ENCODE data around the gene ADSL.

Gene ADSL

DNA sequence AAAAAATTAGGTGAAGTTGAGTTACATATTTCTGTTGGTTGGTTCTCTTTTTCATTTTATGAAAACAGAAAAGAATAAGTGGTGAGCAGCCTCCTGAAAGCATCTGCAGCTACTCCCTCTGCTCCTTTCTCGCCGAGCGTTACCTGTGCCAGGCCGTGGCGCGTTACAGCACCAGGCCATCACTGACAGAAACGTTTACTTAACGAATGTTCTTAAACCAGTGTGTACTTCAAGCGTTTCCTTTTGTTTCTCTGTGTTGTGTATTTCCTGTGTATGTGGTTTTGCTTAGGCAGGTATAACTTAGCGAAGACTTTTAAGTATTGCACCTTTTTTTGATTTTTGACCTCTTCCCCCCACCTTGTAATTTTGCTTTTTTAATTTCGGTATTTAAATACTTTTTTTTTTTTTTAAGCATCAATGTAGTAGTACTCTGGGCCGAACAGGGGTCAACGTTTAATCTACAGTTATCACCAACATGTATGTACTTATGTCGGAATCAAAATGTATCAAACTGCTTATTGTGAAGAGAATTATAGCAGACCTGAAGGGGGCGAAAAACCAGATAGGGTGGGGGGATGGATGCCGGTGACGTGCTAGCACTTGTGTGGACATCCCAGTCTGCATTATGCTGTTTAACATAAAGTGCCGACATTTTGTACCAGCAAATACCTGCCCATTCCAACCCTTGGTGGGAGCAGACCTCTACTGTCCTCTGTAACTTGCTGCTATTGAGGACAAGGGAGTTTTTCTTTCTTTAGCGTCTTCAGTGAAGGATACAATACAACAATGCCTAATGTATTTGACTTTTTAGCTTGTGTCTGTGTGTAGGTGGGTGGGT is 21.6 kb upstream of the ADSL start:
- TF ChIP-seq, protein P1, sequence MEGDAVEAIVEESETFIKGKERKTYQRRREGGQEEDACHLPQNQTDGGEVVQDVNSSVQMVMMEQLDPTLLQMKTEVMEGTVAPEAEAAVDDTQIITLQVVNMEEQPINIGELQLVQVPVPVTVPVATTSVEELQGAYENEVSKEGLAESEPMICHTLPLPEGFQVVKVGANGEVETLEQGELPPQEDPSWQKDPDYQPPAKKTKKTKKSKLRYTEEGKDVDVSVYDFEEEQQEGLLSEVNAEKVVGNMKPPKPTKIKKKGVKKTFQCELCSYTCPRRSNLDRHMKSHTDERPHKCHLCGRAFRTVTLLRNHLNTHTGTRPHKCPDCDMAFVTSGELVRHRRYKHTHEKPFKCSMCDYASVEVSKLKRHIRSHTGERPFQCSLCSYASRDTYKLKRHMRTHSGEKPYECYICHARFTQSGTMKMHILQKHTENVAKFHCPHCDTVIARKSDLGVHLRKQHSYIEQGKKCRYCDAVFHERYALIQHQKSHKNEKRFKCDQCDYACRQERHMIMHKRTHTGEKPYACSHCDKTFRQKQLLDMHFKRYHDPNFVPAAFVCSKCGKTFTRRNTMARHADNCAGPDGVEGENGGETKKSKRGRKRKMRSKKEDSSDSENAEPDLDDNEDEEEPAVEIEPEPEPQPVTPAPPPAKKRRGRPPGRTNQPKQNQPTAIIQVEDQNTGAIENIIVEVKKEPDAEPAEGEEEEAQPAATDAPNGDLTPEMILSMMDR (IDR thresholded peaks at IDR 0.05; ENCODE audit: low read depth, low read length): no peak
- Histone ChIP-seq H3K27me3 (ENCODE audit: insufficient read depth, low read depth, severe bottlenecking) (no peaks in the 10 kb centered on the region), H3K4me3 (ENCODE audit: low read depth, low read length) (no peak overlapping the region), H3K27ac (no peak overlapping the region), H3K9me3 (ENCODE audit: severe bottlenecking) (no peaks in the 10 kb centered on the region), H3K36me3 (peaks cover 21% of the 10 kb centered on the region)
- no peak for DNase-seq

DNA sequence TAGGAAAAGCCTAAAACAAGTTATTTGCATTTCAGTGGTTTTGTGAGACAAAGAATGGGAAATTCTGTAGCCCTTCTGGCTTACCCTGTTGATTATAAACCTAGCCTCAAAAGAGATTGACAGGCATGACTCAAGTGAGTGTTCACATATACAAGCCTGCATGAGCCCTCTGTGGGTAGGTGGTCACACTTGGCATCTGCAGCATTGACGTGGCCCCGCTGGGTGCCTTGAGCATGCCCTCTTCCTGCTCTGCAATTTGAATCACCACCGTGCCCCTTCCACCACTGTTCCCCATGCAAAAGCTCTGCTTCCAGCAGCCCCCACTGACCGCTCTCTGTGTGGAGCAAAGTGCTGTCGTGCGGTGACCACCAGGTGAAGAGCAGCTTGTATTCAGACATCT is 21.0 kb upstream of the ADSL start:
- Histone ChIP-seq H3K4me3 (ENCODE audit: low read depth, low read length) (no peak overlapping the region), H3K9me3 (ENCODE audit: severe bottlenecking) (no peaks in the 10 kb centered on the region), H3K27me3 (ENCODE audit: insufficient read depth, low read depth, severe bottlenecking) (no peaks in the 10 kb centered on the region), H3K27ac (no peak overlapping the region), H3K36me3 (peaks cover 21% of the 10 kb centered on the region)
- no peak for DNase-seq
- TF ChIP-seq, protein P1 (IDR thresholded peaks at IDR 0.05; ENCODE audit: low read depth, low read length): no peak

DNA sequence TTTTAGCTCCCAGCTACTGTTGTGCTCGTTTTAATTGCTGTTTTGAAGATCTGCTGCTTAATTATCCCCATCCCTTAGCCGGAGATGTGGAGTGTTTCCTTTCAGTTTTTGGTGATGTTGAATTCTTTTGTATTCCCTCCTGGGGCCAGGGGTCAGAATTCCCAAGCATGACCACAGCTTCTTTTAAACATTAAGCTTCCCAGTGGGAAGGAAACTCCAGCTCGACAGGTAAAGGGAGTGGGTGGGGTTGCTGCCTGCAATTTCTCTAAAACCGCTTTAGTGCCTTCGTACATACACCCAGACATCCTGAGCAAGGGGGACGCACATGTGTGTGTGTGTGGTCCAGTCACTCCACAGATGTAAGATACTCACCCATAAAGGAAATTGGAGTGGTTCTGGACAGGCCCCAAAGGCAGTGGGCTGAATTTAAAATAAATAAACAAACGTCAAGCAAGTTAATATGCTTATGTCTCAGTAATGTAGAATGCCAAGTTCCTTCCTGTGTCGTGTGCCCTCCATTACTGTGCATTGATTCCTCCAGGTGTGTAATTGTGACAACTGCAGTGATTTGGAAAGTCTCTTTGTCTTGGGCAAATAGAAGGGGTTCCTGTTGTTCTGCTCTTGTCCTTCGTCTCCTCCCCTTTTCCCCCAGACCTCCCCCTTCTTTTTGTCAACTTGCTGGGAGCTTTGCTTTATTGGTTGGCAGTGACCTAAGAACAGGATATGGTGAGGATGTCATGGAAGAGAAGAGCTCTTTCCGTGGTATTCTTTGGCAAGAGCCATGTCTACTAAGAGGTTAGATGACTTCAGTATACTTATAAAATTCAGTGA is 19.2 kb upstream of the ADSL start:
- Histone ChIP-seq H3K36me3 (peaks cover 5% of the 10 kb centered on the region), H3K27ac (no peak overlapping the region), H3K9me3 (ENCODE audit: severe bottlenecking) (no peaks in the 10 kb centered on the region)

DNA sequence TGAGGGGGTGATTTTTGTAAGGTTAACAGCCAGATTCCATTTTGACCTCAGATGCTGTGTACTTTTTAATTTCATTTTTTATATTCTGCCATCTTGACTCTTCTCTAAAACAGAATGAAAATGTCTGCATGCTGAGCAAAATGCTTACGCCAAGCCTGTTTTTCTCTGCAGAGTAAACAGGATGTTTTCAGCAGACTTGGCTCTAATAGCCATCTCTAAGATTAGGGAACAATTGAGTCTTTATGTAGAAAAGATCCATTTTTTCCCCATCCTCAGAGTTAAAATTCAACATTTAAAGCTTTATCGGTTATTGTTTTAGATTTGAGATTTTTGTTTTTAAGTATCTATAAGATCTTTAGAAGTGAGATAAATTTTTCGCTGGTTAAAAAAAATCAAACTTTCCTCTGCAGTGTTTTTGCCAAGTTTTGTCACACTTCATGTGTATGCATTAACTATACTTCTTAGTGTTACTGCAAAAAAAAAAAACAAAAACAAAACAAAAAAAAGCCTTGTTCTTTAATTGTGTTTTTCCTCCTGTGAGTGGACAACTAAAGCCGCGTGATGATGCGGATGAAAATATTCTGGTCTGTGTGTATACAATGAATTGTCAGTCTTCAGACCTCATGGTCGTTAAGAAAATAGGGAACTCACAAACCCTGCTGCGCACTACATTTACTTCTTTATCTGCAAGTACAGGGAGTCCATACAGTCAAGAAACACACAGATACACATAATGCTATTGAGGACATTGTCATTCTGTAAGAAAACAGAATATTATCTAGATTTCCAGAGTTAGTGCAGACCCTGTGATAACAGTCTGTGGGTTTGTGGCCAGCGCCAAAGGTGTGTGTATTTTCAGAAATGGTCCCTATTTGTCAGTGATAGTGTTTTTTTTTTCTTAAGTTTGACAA is 17.5 kb upstream of the ADSL start:
- H3K36me3 ChIP-seq: no peaks in the 10 kb centered on the region
- no peaks in the 10 kb centered on the region for H3K27me3 ChIP-seq (ENCODE audit: insufficient read depth, low read depth, severe bottlenecking)
- H3K4me3 ChIP-seq (ENCODE audit: low read depth, low read length): no peak overlapping the region
- TF ChIP-seq, protein P1 (IDR thresholded peaks at IDR 0.05; ENCODE audit: low read depth, low read length): no peak
- no peak for DNase-seq
- H3K27ac ChIP-seq: no peak overlapping the region
- no peaks in the 10 kb centered on the region for H3K9me3 ChIP-seq (ENCODE audit: severe bottlenecking)

More for the DNA sequence above, 19.2 kb upstream of the ADSL start:
- no peak for DNase-seq
- no peak overlapping the region for H3K4me3 ChIP-seq (ENCODE audit: low read depth, low read length)
- H3K27me3 ChIP-seq (ENCODE audit: insufficient read depth, low read depth, severe bottlenecking): no peaks in the 10 kb centered on the region
- TF ChIP-seq, protein P1 (IDR thresholded peaks at IDR 0.05; ENCODE audit: low read depth, low read length): no peak

DNA sequence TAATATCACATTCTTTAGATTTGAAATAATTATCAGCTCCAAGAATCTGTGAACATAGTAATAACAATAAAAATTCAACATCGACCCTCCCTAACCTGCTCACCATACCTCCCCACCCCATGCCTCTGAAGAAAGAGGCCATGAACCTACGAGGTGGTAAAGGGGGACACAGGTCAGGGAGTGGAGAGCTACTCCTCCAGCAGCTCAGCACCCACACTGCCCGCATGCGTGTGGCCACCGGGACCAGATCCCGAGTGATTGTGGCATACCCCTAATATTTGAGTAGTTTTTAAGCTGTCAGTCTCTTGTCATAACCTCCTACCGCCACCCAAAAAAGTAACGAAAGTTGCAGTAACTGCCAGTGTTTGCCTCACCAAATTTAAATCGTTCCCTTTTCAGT is 16.8 kb upstream of the ADSL start:
- no peak overlapping the region for H3K4me3 ChIP-seq (ENCODE audit: low read depth, low read length)
- TF ChIP-seq, protein P1 (IDR thresholded peaks at IDR 0.05; ENCODE audit: low read depth, low read length): no peak
- H3K27ac ChIP-seq: no peak overlapping the region
- H3K9me3 ChIP-seq (ENCODE audit: severe bottlenecking): no peaks in the 10 kb centered on the region
- DNase-seq: no peak
- no peaks in the 10 kb centered on the region for H3K36me3 ChIP-seq
- H3K27me3 ChIP-seq (ENCODE audit: insufficient read depth, low read depth, severe bottlenecking): no peaks in the 10 kb centered on the region

All from WERI-Rb-1 (cell line).